Measurements from ENCODE around the gene KRTAP10-1. TPM values are rescaled to one million over a fixed set of nuclear protein-coding genes. Genes with fewer than 3 reads are reported as not detected.

KRTAP10-1 gene
- total and polyA plus RNA-seq, 7 donors: not detected

- DNase-seq: no peak
- intact Hi-C loops (cut with DNase I): no loop called here
Observed at GRCh38 chr21:44548922-44549321, 8.9 kb upstream of the KRTAP10-1 start.

GRCh38 chr21:44548381-44548780 is 8.4 kb upstream of the KRTAP10-1 start:
- Histone ChIP-seq H3K27me3 (peaks cover 0 to 30% (median 0%) of the 10 kb centered on the region in 3 donors), H3K4me3 (no peak overlapping the region), H3K9me3 (peaks cover 0 to 8% (median 0%) of the 10 kb centered on the region in 4 donors), H3K4me1 (peaks cover 0 to 7% (median 4%) of the 10 kb centered on the region in 4 donors), H3K27ac (no peak overlapping the region), H3K36me3 (no peaks in the 10 kb centered on the region)
- no peak for DNase-seq
- TF ChIP-seq POLR2A (IDR thresholded peaks at IDR 0.05): no peak
- TF ChIP-seq POLR2AphosphoS5 (IDR thresholded peaks at IDR 0.05): no peak
- TF ChIP-seq CTCF (IDR thresholded peaks at IDR 0.05): no peak
- no peak for TF ChIP-seq EP300 (IDR thresholded peaks at IDR 0.05)
- intact Hi-C loops (cut with DNase I): no loop called here
- 76 to 81% methylated on average over 13 of the region's 13 CpGs for WGBS, 2 donors

More at GRCh38 chr21:44548922-44549321, 8.9 kb upstream of the KRTAP10-1 start:
- Histone ChIP-seq H3K4me3 (no peak overlapping the region), H3K36me3 (no peaks in the 10 kb centered on the region), H3K27ac (no peak overlapping the region), H3K9me3 (peaks cover 0 to 6% (median 0%) of the 10 kb centered on the region in 4 donors), H3K4me1 (peaks cover 0 to 7% (median 4%) of the 10 kb centered on the region in 4 donors), H3K27me3 (peaks cover 0 to 30% (median 0%) of the 10 kb centered on the region in 3 donors)
- TF ChIP-seq POLR2AphosphoS5 (IDR thresholded peaks at IDR 0.05) (no peak), CTCF (IDR thresholded peaks at IDR 0.05) (no peak), EP300 (IDR thresholded peaks at IDR 0.05) (no peak), POLR2A (IDR thresholded peaks at IDR 0.05) (no peak)
- 36 to 42% methylated on average over 14 of the region's 14 CpGs for WGBS, 2 donors

- no peak overlapping the region for H3K4me3 ChIP-seq
- H3K9me3 ChIP-seq: peaks cover 0 to 10% (median 0%) of the 10 kb centered on the region in 4 donors
- TF ChIP-seq POLR2A (IDR thresholded peaks at IDR 0.05) (no peak), EP300 (IDR thresholded peaks at IDR 0.05) (no peak), POLR2AphosphoS5 (IDR thresholded peaks at IDR 0.05) (no peak), CTCF (IDR thresholded peaks at IDR 0.05) (no peak)
- H3K27me3 ChIP-seq: peaks cover 0 to 30% (median 0%) of the 10 kb centered on the region in 3 donors
- no peak overlapping the region for H3K27ac ChIP-seq
- 43 to 46% methylated on average over 5 of the region's 5 CpGs for WGBS, 2 donors
- peaks cover 0 to 7% (median 4%) of the 10 kb centered on the region in 4 donors for H3K4me1 ChIP-seq
- no peaks in the 10 kb centered on the region for H3K36me3 ChIP-seq
- intact Hi-C loops (cut with DNase I): no loop called here
- no peak for DNase-seq
Observed at GRCh38 chr21:44547656-44548331, 7.8 kb upstream of the KRTAP10-1 start.

GRCh38 chr21:44544566-44544965 is 4.6 kb upstream of the KRTAP10-1 start:
- Histone ChIP-seq H3K27me3 (peaks cover 0 to 13% (median 0%) of the 10 kb centered on the region in 3 donors), H3K9me3 (peaks cover 0 to 17% (median 3%) of the 10 kb centered on the region in 4 donors), H3K27ac (no peak overlapping the region), H3K4me3 (no peak overlapping the region), H3K4me1 (peaks cover 0 to 7% (median 4%) of the 10 kb centered on the region in 4 donors), H3K36me3 (no peaks in the 10 kb centered on the region)
- 74 to 76% methylated on average over 3 of the region's 3 CpGs for WGBS, 2 donors
- DNase-seq: no peak
- TF ChIP-seq POLR2AphosphoS5 (IDR thresholded peaks at IDR 0.05): no peak
- TF ChIP-seq CTCF (IDR thresholded peaks at IDR 0.05): no peak
- TF ChIP-seq EP300 (IDR thresholded peaks at IDR 0.05): no peak
- no peak for TF ChIP-seq POLR2A (IDR thresholded peaks at IDR 0.05)
- intact Hi-C loops (cut with DNase I): no loop called here
